SK-N-SH treated with all-trans-retinoic acid at 6 μM for 48 hours (cell line): ENCODE results near the gene AHCYL2.

ENCODE experiments used
- ARNTL ChIP-seq: fragments of 450-650 bp; formaldehyde crosslinking; IDR thresholded peaks from 2 replicates; pipeline ENCODE4 v1.5.0; 2020; ENCODE audit warnings: low read depth, mild to moderate bottlenecking, moderate library complexity, borderline replicate concordance
- CSDC2 ChIP-seq: fragments of 250-450 bp; sonication (Bioruptor Pico); IDR thresholded peaks from 2 replicates; pipeline ENCODE4 v1.5.0; 2020; ENCODE audit warnings: mild to moderate bottlenecking, moderate library complexity
- CSRNP3 ChIP-seq: fragments of 250-450 bp; sonication (Bioruptor Pico); IDR thresholded peaks from 2 replicates; pipeline ENCODE4 v1.5.1; 2021; ENCODE audit warnings: mild to moderate bottlenecking, moderate library complexity
- ESRRG ChIP-seq: fragments of 250-450 bp; sonication (Bioruptor Pico); IDR thresholded peaks from 2 replicates; pipeline ENCODE4 v1.6.1; 2021; ENCODE audit warnings: mild to moderate bottlenecking
- TCF4 ChIP-seq: fragments of 250-450 bp; sonication (Bioruptor Pico); IDR thresholded peaks from 2 replicates; pipeline ENCODE4 v1.8.0; 2021; ENCODE audit warnings: mild to moderate bottlenecking, moderate library complexity, borderline replicate concordance
- ZC3H10 ChIP-seq: fragments of 250-450 bp; sonication (Bioruptor Pico); IDR thresholded peaks from 2 replicates; pipeline ENCODE4 v1.5.1; 2021; ENCODE audit warnings: mild to moderate bottlenecking, moderate library complexity
- ZFP30 ChIP-seq: fragments of 450-650 bp; formaldehyde crosslinking; IDR thresholded peaks from 2 replicates; pipeline ENCODE4 v1.5.0; 2022; ENCODE audit warnings: mild to moderate bottlenecking, moderate library complexity
- ZNF8 ChIP-seq: fragments of 450-650 bp; formaldehyde crosslinking; IDR thresholded peaks from 2 replicates; pipeline ENCODE4 v1.5.0; 2020; ENCODE audit warnings: mild to moderate bottlenecking, moderate library complexity
- TF ChIP-seq, protein P1 (sequence below): fragments of 250-450 bp; sonication (Bioruptor Pico); IDR thresholded peaks from 2 replicates; pipeline ENCODE4 v1.8.0; 2020; ENCODE audit warnings: mild to moderate bottlenecking, moderate library complexity, borderline replicate concordance

DNA sequence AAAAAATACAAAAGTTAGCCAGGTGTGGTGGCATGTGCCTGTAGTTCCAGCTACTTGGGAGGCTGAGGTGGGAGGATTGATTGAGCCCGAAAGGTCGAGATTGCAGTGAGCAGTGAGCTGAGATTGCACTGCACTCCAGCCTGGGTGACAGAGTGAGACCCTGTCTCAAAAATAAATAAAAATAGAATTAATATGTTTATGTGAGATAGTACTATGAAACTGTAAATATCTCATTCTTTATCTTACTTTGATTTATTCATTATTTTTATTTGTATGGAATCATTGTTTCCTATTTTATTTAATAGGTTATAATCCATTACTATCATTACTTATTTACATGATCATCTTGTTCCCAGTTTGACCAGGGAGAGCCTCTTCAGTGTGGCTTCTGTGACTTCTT is 168.4 kb downstream of the AHCYL2 start:
- TF ChIP-seq ZC3H10 (CRISPR knock-in tag) (no peak), ARNTL (CRISPR knock-in tag) (no peak), ESRRG (no peak), ZFP30 (no peak), ZNF8 (CRISPR knock-in tag) (no peak), CSDC2 (CRISPR knock-in tag) (no peak), TCF4 (no peak), CSRNP3 (CRISPR knock-in tag) (no peak)
- TF ChIP-seq, protein P1, sequence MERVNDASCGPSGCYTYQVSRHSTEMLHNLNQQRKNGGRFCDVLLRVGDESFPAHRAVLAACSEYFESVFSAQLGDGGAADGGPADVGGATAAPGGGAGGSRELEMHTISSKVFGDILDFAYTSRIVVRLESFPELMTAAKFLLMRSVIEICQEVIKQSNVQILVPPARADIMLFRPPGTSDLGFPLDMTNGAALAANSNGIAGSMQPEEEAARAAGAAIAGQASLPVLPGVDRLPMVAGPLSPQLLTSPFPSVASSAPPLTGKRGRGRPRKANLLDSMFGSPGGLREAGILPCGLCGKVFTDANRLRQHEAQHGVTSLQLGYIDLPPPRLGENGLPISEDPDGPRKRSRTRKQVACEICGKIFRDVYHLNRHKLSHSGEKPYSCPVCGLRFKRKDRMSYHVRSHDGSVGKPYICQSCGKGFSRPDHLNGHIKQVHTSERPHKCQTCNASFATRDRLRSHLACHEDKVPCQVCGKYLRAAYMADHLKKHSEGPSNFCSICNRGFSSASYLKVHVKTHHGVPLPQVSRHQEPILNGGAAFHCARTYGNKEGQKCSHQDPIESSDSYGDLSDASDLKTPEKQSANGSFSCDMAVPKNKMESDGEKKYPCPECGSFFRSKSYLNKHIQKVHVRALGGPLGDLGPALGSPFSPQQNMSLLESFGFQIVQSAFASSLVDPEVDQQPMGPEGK (CRISPR knock-in tag) = no peak
